GM21515 (cell line): Measurements from ENCODE around the gene DDX46.
A peak's percentile ranks its signal among the peaks of the same experiment; 100 is the strongest.
"Not testable (repeated sequence)": the region's sequence is repeated elsewhere in the genome, so short reads cannot be mapped to it uniquely, and the experiment has no call there.

Experiments
- ATAC-seq: cut with Tn5 transposase; IDR thresholded peaks from one replicate; pipeline ENCODE4 v1.9.1; 2021; ENCODE audit not compliant: unreplicated experiment

Gene DDX46, protein sequence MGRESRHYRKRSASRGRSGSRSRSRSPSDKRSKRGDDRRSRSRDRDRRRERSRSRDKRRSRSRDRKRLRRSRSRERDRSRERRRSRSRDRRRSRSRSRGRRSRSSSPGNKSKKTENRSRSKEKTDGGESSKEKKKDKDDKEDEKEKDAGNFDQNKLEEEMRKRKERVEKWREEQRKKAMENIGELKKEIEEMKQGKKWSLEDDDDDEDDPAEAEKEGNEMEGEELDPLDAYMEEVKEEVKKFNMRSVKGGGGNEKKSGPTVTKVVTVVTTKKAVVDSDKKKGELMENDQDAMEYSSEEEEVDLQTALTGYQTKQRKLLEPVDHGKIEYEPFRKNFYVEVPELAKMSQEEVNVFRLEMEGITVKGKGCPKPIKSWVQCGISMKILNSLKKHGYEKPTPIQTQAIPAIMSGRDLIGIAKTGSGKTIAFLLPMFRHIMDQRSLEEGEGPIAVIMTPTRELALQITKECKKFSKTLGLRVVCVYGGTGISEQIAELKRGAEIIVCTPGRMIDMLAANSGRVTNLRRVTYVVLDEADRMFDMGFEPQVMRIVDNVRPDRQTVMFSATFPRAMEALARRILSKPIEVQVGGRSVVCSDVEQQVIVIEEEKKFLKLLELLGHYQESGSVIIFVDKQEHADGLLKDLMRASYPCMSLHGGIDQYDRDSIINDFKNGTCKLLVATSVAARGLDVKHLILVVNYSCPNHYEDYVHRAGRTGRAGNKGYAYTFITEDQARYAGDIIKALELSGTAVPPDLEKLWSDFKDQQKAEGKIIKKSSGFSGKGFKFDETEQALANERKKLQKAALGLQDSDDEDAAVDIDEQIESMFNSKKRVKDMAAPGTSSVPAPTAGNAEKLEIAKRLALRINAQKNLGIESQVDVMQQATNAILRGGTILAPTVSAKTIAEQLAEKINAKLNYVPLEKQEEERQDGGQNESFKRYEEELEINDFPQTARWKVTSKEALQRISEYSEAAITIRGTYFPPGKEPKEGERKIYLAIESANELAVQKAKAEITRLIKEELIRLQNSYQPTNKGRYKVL

DNA sequence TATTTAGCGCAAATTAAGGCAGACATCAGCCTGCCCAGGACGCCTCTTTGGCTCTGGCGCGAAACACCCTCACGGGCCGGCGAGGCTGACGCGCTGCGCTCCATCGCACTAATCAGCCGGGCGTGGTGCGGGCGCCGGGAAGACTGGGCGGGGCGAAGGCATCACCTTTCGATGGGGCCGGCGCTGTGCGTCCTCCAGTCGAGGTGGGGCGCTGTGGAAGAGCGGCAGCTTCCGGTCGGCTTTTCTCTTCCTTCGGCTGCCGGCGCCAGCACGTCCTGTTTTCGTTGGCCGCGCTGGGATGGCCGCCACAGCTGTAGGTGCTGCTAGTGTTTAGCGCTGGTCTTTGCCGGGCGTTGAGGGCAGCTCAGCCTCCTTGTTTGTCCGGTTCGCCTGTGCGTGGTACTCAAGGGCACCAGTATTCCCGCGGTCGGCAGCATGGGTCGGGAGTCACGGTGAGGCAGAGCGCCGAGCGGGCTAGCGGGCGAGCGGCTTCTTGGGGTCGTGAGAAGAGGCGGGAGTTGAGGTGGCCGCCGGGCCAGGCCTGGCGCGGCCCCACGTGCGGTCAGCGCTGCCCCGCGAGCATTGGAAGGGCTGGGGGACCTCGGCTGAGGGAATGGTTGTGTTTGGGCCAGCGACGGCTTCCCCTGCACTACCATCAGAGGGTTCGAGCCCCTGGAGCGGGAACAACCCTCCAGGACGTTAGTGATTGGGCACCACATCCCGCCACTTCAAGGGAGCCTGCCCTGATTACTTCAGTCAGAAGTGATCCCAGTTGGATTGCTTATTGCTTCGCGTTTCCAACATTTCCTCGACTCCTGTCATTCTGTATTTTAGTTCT is at the start of gene DDX46:
Gene DDX46, plus strand, starts transcription at position 276 of the 838 bp plus-strand sequence. Its CDS starts 160 bp downstream, at position 436.
- peak; percentile 97 for ATAC-seq

DNA sequence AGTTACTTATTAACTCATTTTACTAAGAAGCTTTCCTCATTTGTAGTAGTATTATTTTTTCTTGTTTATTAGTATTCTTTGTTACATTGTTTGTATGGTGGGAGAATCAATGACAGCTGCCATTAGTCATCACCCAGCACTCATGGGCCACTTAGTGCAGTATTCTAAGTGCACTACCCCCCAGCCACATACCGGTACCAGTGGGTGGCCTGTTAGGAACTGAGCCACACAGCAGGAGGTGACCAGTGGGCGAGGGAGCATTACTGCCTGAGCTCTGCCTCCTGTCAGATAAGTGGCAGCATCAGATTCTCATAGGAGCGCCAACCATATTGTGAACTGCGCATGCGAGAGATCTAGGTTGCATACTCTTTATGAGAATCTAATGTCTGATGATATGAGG is 44.5 kb upstream of the DDX46 start:
- ATAC-seq, result no peak

DNA sequence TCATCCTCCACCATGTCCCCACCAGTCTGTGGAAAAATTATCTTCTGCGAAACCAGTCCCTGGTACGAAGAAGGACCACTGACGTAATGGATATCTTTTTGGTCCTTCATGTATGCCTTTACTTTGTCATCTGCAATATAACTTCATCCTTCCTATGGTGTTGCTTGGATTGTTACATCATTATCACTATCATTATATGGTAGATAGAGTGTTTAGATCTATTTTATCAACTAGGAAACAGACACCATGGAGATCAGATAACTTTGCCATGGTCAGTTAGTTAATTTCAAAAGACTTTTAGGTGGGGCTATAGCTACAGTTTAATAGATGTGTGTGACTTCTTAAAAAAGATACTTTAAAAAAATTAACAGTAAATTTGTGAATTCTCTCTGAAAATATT is 44.0 kb upstream of the DDX46 start:
- ATAC-seq, result no peak

DNA sequence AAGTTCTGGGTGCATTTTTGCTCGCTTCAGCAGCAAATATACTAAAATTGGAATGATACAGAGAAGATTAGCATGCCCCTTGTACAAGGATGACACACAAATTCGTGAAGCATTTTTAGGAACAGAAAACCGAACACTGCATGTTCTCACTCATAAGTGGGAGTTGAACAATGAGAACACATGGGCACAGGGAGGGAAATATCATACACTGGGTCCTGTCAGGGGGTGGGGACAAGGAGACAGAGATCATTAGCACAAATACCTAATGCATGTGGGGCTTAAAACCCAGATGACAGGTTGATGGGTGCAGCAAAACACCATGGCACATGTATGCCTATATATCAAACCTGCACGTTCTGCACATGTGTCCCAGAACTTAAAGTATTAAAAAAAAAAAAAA is 43.1 kb upstream of the DDX46 start:
- not testable (repeated sequence) for ATAC-seq

DNA sequence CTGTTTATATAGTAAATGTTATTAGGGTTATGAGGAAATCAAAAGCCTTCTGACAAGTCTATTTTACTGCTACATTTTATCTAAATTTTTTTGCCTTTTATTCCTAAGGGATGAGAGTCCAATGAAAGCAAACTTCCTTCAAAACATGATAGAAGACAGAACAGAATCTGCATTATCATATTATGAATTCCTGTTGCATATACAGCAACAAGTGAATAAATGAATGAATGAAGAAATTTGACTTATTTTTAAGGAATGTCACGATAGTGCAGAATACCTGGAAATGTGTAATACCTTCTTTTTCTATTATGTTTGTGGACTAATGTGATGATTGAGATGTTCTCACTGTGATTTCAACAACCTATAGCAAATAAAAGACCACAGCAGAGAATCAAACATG is 33.7 kb upstream of the DDX46 start:
- ATAC-seq, result no peak

DNA sequence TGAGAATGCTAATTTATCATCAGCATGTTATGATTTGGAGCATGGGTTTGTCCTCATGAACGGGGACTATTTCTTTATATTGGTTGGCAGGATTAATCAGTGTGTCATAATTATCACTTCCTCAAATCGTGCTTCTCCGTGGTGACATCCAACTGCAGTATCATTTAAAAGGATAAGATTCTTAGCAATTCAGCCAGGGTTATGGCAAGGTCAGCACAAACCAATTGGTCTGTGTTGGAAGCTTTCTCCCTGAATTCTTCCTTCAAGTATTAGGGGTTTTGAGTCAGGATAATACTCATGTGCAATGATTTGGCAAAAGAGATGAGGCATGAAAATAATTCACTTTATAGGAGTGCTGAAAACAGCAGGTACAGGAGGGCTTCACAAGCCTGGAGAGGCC is 25.8 kb upstream of the DDX46 start:
- ATAC-seq, result no peak

DNA sequence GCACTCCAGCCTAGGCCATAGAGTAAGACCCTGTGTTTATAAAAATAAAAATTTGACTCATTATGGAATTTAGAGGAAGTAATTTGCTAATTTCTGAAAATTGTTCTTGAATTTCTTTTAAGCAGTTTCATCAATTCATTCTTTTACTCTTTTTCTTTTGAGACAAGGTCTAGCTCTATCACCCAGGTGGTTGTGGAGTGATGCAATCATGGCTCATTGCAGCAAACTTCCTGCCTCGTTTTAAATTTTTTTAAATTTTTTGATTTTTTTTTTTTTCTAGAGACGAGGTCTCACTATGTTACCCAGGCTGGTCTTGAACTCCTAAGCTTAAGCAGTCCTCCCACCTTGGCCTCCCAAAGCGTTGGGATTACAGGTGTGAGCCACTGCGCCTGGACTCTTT is 23.3 kb upstream of the DDX46 start:
- ATAC-seq, result no peak

DNA sequence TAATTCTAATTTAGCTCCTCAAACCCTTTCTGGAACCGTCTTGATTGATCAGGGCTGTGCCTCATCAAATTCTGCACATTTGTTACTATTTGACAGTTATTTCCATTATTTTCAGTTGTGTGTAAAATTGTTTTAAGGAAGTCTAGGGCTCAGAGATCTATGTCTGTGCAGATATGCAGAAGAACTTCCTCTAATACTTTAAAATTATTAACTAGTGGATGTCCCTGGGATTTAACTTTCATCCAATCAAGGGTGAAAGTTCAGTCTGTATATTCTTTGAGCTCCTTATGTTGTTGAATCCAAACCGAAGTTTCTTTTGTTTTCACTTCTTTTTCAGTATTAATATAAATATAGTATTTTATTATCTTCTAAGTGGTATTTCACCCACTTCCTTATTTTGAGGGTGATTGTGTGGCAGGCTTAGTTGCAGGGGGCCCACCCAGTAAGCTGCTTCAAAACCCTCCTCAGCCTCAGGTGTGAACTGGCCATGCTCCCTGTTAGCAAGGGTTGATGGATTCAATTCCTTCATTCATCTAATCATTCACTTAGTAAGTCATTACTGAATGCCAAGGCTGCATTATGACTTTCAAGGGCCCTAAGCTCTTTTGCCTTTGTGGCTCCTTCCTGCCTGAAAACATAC is 22.3 kb upstream of the DDX46 start:
- ATAC-seq, result no peak

DNA sequence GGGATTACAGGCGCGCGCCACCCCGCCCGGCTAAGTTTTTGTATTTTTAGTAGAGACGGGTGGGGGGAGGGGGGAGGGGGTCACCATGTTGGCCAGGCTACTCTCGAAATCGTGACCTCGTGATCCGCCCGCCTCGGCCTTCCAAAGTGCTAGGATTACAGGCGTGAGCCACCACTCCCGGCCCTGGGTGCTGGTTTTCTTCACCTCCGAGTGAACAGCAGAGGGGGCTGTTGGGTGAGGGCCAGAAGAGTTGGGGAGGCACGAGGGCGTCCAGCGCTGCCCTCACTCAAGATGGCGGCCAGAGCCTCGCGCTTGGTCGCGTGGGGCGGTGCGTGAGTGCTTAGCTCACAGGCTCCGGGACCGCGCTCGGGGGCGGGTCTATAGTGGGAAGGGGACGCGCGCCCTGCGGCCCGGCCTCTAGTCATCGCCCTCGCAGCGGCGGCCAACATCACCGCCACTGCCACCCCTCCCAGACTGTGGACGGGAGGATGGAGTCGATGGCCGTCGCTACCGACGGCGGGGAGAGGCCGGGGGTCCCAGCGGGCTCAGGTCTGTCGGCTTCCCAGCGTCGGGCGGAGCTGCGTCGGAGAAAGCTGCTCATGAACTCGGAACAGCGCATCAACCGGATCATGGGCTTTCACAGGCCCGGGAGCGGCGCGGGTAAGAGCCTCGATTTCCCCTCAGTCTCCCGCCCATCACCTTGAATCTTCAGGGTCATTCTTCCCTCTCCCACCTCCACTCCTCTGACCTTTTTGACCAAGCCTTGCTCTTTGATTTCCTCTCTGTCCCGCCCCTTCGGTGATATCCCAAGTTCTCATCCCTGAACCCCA is 20.2 kb upstream of the DDX46 start, which contains the start of gene CAMLG:
Gene CAMLG, plus strand, starts transcription at position 416 of the 830 bp plus-strand sequence. Its CDS starts 73 bp downstream, at position 489.
- ATAC-seq, result peak; percentile 95

DNA sequence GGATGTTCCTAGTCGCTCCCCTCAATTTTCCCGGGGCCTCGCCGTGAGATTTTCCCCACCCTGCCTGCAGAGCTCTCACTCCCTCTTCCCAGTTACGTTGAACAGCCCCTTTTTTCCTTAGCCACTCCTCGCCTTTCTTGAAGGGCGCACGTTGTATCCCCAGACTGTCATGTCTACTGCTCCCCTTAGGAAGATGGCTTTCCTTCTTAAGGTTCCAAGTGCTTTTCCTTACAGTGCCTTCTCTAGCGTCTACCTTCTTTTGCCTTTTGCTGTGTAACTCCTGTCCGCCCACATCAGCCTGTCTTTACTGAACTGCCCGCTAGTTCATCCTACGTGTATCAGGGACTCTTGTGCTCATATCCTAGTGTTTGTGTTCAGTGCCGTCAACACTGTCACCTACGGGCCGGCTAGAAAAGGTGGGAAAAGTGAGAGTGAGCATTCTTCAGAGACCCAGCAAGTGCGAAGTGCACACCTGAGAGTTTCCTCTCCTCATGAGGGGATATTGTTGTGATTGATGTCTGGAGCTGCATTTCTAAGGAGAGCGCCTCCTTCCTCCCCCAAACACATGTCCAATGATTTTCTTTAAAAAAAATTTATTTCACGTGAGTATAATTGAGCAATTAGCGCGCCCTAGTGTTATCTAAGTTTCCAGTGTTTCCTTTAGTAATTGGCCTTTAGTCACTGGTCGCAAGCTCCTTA is 19.5 kb upstream of the DDX46 start:
- ATAC-seq, result no peak

DNA sequence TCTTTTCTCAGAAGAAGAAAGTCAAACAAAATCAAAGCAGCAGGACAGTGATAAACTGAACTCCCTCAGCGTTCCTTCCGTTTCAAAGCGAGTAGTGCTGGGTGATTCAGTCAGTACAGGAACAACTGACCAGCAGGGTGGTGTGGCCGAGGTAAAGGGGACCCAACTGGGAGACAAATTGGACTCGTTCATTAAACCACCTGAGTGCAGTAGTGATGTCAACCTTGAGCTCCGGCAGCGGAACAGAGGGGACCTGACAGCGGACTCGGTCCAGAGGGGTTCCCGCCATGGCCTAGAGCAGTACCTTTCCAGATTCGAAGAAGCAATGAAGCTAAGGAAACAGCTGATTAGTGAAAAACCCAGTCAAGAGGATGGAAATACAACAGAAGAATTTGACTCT is 17.5 kb upstream of the DDX46 start:
- ATAC-seq, result no peak

DNA sequence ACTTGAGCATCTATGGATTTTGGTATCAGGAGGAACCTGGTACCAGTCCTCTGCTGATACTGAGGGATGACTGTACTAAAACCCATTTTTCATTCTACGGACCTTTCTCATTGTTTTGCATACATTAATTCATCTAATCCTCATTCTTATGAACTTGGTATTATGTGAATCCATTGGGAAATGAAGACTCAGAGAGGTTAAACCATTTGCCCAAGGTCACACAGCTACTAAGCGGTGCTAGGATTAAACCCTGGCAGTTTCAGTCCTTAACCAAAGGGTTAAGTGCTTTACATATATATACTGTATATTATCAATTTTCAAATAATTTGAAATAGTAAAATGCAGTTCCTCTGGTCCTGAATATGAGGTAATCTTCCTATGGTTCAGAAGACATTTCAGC is 16.4 kb upstream of the DDX46 start:
- no peak for ATAC-seq

DNA sequence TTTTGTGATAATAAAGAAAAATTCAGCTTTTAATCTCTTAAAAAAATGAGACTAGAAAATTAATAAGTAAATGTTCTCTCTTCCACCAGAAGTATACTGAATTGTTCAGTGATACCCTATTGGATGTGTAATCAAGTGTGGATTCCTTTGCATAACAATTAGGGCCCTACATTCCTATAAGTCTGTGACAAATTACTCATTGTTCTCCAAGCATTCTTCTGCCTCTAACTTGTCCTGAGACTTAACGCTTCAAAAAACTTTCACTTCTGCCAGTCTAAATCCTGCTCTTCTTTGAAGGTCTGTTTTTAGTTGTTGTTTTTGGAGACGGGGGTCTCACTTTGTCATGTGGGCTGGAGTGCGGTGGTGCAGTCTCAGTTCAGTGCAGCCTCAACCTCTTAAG is 9.2 kb upstream of the DDX46 start:
- ATAC-seq, result no peak

DNA sequence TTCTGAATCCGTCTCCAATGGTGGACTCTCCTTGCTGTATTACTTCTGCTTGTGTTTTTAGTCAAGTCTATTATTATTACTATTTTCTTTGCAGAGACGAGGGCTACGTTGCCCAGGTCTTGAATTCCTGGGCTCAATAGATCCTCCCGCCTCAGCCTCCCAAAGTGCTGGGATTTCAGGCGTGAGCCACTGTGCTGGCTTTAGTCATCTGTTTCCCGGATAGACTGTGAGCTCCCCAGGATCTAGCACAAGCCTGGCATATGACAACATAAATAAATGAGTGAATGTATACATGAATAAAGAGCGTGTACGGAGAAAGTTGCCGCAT is 439 bp upstream of the DDX46 start:
- no peak for ATAC-seq

DNA sequence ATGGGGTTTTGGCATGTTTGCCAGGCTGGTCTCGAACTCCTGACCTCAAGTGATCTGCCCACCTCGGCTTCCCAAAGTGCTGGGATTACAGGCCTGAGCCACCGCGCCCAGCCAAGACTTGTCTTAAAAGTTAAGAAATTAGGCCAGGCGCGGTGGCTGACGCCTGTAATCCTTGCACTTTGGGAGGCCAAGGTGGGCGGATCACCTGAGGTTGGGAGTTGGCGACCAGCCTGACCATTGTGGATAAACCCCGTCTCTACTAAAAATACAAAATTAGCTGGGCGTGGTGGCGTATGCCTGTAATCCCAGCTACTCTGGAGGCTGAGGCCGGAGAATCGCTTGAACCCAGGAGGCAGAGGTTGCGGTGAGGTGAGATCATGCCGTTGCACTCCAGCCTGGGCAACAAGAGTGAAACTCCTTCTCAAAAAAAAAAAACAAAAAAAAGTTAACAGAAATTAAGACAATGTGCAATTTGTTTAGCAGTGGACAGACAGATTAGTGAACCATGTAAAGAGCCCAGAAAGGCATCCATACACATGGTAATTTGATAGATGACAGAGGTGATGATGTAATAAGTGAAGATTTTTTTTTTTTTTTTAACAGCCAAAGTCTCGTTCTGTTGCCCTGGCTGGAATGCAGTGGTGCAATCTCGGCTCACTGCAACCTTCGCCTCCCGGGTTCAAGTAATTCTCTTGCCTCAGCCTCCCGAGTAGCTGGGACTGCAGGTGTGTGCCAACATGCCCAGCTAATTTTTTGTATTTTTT is 9.1 kb downstream of the DDX46 start:
- not testable (repeated sequence) for ATAC-seq

DNA sequence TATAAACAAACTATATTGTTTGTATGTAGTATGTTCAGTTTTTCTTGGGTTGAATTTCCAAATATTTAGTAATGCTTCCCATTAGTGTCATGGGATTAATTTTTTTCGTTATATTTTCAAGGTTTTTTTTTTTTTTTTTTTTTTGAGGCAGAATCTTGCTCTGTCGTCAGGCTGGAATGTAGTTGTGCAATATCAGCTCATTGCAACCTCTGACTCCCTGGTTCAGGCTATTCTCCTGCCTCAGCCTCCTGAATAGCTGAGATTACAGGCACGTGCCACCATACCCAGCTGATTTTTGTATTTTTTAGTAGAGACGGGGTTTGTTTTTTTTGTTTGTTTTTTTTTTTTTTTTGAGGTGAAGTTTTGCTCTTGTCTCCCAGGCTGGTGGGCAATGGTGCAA is 10.6 kb downstream of the DDX46 start:
- ATAC-seq, result no peak

DNA sequence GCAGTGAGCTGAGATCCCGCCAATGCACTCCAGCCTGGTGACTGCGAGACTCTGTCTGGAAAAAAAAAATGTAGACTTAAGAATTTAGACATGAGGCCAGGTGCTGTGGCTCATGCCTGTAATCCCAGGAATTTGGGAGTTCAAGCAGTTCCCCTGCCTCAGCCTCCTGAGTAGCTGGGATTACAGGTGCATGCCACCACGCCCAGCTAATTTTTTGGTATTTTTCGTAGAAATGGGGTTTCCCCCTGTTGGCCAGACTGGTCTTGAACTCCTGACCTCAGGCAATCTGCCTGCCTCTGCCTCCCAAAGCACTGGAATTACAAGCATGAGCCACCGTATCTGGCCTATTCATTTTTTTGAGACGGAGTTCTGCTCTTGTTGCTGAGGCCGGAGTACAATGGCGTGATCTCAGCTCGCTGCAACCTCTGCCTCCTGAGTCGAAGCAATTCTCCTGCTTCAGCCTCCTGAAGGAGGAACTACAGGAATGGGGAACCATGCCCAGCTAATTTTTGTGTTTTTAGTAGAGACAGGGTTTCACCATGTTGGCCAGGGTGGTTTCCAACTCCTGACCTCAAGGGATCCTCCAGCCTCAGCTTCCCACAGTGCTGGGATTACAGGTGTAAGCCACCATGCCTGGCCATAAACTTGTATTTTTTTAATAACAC is 14.0 kb downstream of the DDX46 start:
- ATAC-seq, result no peak

DNA sequence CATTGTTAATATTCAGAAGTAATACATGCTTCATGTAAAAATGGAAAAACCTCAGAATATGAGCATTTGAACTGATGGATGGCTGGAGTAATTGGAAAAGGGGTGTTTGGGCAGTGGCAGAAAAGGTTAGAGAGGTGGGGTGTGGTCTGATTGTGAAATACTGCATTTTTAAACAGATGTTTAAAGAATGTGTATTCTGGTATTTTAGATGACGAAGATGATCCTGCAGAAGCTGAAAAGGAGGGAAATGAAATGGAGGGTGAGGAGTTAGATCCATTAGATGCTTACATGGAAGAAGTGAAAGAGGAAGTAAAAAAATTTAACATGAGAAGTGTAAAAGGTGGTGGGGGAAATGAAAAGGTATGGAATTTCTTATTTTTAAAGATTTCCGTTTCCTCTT is 18.8 kb downstream of the DDX46 start:
- ATAC-seq, result no peak
